Measurements from ENCODE around the gene TUBAL3. TPM values are rescaled to one million over a fixed set of nuclear protein-coding genes. Genes with fewer than 3 reads are reported as not detected.

The TUBAL3 gene
- total RNA-seq (2021; ENCODE audit: unreplicated experiment): 0.98 TPM
- polyA plus RNA-seq (2012): 0.65 and 1.0 TPM in 2 replicates
- Bru-seq, nascent RNA: percentile 32 among the genes with signal in this experiment
- percentile 20 among the genes with signal in this experiment for BruChase-seq, experiment 1, labeled RNA remaining after a 6-hour chase
- percentile 28 among the genes with signal in this experiment for BruChase-seq, experiment 2, labeled RNA remaining after a 2-hour chase
- long read RNA-seq: 0 reads

DNA sequence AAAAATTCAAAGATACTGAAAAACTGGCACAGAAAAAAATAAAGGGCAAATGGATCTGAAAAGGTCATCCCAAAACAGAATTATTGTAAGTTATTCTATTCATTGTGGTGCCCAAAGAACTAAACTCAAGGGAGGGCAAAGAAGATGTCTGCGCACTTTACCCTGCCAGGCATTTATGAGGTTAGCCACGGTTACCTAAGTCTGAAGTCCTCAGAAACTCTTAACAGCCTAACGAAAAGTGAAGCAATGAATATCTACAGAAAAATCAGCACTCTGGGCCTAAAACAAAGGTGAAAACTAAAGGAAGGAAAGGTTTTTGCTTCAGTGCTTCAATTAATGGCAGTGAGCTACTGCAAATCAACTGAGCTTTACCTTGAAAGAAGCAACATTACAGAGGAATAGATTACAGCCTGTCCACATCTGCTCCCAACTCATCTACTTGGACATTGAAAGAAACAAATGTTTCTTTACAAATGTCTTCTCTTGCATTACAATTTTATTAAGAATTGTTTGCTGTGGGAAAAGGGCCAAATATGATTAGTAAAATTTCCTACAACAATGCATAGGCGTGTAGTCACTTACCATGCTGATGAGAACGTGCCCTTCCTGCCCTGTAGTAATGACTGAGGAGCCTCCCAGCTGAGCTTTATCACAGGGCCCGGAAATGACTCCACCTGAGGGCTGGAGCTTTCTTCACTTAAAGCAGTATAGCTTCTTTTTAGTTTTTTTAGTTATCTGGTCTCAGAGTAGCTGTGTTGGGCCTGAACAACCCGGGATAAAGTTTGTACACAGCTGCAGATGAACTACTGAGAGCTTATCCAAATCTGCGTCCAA, at the start of gene TUBAL3:
TSS of gene TUBAL3 (minus strand) at position 621 of the 834 bp plus-strand sequence. CDS start at position 585, 36 bp downstream.
- no peaks in the 10 kb centered on the region for H4K20me1 ChIP-seq (ENCODE audit: insufficient read depth)
- no peaks in the 10 kb centered on the region for H3K27me3 ChIP-seq (ENCODE audit: insufficient read depth, low read length)
- peak within 1 kb of the TSS; percentile 4 for H2AFZ ChIP-seq (ENCODE audit: low read depth, low read length, poor library complexity, severe bottlenecking)
- CTCF ChIA-PET: interaction anchor here (0.5 kb wide), 1 partner anchor 1528 kb away, joined by 3 read pairs; no protein-coding TSS in a partner anchor
- H3K9me2 ChIP-seq (ENCODE audit: insufficient read depth): no peaks in the 10 kb centered on the region
- H3K9ac ChIP-seq (ENCODE audit: low read length): no peak within 1 kb of the TSS
- DNase-seq (ENCODE audit: low read depth, low spot score) (no peak), ATAC-seq (peak; percentile 53; the same call in 1 of the 2 replicates)
- POLR2A ChIA-PET: no interaction called here
- no peaks in the 10 kb centered on the region for H3K79me2 ChIP-seq (ENCODE audit: insufficient read depth, low read length)
- RAD21 ChIA-PET (ENCODE audit: low non-redundant PET in 1 of 2, low total read pairs in 2 of 2, uncharacterized antibody in 2 of 2, unreplicated experiment in 2 of 2): no interaction called here
- H3K9me3 ChIP-seq (ENCODE audit: control insufficient read depth in 1 of 2, insufficient read depth in 1 of 2, low read depth in 1 of 2, low read length in 2 of 2): no peaks in the 10 kb centered on the region; a peak in 1 of 4 replicates
- no peaks in the 10 kb centered on the region; a peak in 1 of 4 replicates for H3K4me1 ChIP-seq (ENCODE audit: control insufficient read depth in 1 of 2, insufficient read depth in 2 of 2, low read length in 2 of 2)
- H3K27ac ChIP-seq (ENCODE audit: low read depth, low read length): no peak within 1 kb of the TSS
- peak within 1 kb of the TSS; percentile 15; the same call in 1 of the 2 replicates for H3K4me2 ChIP-seq (ENCODE audit: low read length)
- TF ChIP-seq, protein P1, sequence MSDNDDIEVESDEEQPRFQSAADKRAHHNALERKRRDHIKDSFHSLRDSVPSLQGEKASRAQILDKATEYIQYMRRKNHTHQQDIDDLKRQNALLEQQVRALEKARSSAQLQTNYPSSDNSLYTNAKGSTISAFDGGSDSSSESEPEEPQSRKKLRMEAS (IDR thresholded peaks at IDR 0.05): no peak
- TF ChIP-seq FOSL1 (IDR thresholded peaks at IDR 0.05; ENCODE audit: low read depth) (0 out of 2 replicates have a peak, but pooled peaks have one; percentile 10), POLR2AphosphoS5 (IDR thresholded peaks at IDR 0.05; ENCODE audit: low read depth, low read length) (peak; percentile 42)
- H3K36me3 ChIP-seq (ENCODE audit: control insufficient read depth in 1 of 2, insufficient read depth in 2 of 2, low read length in 2 of 2): no peaks in the 10 kb centered on the region
- BruUV-seq (replicated peaks): TSS peak; percentile 83
- H3K4me3 ChIP-seq (replicated peaks in 1 of 2; ENCODE audit: low read depth in 1 of 2, low read length in 2 of 2): no peak within 1 kb of the TSS; a peak in 1 of 4 replicates
- intact Hi-C loops (cut with micrococcal nuclease): no loop called here

DNA sequence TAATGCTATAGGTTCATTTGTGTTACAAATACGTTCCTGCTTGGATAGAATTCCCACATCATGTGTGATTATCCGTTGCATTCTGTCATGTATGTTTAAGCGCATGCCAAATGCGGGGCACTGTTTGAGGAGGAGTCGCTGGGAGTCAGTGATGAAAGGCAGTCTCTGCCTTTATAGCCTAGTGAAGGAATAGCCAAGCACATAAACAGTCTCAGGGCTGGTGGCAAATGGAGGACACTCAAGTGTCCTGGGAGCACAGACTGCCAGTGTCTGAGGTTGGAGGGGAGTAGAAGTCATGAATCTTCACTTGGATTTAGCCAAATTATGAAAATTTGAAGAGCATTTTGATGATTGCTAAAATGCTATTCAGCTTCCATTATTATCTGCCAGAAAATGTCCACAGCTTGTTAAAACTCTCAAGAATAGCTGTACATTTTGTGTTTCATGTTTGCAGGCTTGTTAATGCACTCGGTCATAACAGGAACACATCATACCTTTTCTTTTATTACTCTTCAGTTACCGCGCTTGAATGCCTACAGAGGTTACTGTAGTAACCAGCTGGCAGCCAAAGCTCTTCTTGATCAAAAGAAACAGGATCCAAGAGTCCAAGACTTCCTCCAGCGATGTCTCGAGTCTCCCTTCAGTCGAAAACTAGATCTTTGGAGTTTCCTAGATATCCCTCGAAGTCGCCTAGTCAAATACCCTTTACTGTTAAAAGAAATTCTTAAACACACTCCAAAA, 49.3 kb upstream of the TUBAL3 start:
- no peak overlapping the region for H3K27ac ChIP-seq (ENCODE audit: low read depth, low read length)
- BruUV-seq (replicated peaks): no TSS peak
- no peaks in the 10 kb centered on the region for H4K20me1 ChIP-seq (ENCODE audit: insufficient read depth)
- no peak overlapping the region for H3K4me3 ChIP-seq (replicated peaks in 1 of 2; ENCODE audit: low read depth in 1 of 2, low read length in 2 of 2)
- peaks cover 30% of the 10 kb centered on the region for H3K79me2 ChIP-seq (ENCODE audit: insufficient read depth, low read length)
- no peaks in the 10 kb centered on the region for H3K27me3 ChIP-seq (ENCODE audit: insufficient read depth, low read length)
- ChIA-PET RAD21 (ENCODE audit: low non-redundant PET in 1 of 2, low total read pairs in 2 of 2, uncharacterized antibody in 2 of 2, unreplicated experiment in 2 of 2) (no interaction called here), CTCF (no interaction called here), POLR2A (no interaction called here)
- DNase-seq (ENCODE audit: low read depth, low spot score): no peak
- no peak overlapping the region for H2AFZ ChIP-seq (ENCODE audit: low read depth, low read length, poor library complexity, severe bottlenecking)
- no peaks in the 10 kb centered on the region for H3K9me3 ChIP-seq (ENCODE audit: control insufficient read depth in 1 of 2, insufficient read depth in 1 of 2, low read depth in 1 of 2, low read length in 2 of 2)
- intact Hi-C loops (cut with micrococcal nuclease): no loop called here
- peaks cover 41 to 50% of the 10 kb centered on the region in 2 experiments for H3K36me3 ChIP-seq (ENCODE audit: control insufficient read depth in 1 of 2, insufficient read depth in 2 of 2, low read length in 2 of 2)
- no peaks in the 10 kb centered on the region for H3K9me2 ChIP-seq (ENCODE audit: insufficient read depth)
- H3K4me2 ChIP-seq (ENCODE audit: low read length): no peak overlapping the region
- ATAC-seq: no peak
- peaks cover 0 to 3% of the 10 kb centered on the region in 2 experiments; a peak in 1 of 4 replicates for H3K4me1 ChIP-seq (ENCODE audit: control insufficient read depth in 1 of 2, insufficient read depth in 2 of 2, low read length in 2 of 2)
- H3K9ac ChIP-seq (ENCODE audit: low read length): no peak overlapping the region
- TF ChIP-seq EZH2 (IDR thresholded peaks at IDR 0.05) (no peak), SIN3A (IDR thresholded peaks at IDR 0.05; ENCODE audit: low read depth) (no peak), CEBPB (IDR thresholded peaks at IDR 0.05; ENCODE audit: low read depth) (no peak), EGR1 (IDR thresholded peaks at IDR 0.05; ENCODE audit: low read depth) (no peak), POLR2AphosphoS5 (IDR thresholded peaks at IDR 0.05; ENCODE audit: low read depth, low read length) (no peak), EZH2phosphoT487 (IDR thresholded peaks at IDR 0.05; ENCODE audit: borderline replicate concordance) (no peak), ZFX (IDR thresholded peaks at IDR 0.05) (no peak), JUND (IDR thresholded peaks at IDR 0.05) (no peak), YY1 (IDR thresholded peaks at IDR 0.05; ENCODE audit: extremely low read depth, insufficient replicate concordance, low read depth, low read length) (no peak), POLR2A (IDR thresholded peaks at IDR 0.05; ENCODE audit: borderline replicate concordance, extremely low read depth, insufficient read depth, insufficient read length) (no peak)
- TF ChIP-seq, protein P2, sequence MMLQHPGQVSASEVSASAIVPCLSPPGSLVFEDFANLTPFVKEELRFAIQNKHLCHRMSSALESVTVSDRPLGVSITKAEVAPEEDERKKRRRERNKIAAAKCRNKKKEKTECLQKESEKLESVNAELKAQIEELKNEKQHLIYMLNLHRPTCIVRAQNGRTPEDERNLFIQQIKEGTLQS (IDR thresholded peaks at IDR 0.05): no peak
- TF ChIP-seq, protein P3, sequence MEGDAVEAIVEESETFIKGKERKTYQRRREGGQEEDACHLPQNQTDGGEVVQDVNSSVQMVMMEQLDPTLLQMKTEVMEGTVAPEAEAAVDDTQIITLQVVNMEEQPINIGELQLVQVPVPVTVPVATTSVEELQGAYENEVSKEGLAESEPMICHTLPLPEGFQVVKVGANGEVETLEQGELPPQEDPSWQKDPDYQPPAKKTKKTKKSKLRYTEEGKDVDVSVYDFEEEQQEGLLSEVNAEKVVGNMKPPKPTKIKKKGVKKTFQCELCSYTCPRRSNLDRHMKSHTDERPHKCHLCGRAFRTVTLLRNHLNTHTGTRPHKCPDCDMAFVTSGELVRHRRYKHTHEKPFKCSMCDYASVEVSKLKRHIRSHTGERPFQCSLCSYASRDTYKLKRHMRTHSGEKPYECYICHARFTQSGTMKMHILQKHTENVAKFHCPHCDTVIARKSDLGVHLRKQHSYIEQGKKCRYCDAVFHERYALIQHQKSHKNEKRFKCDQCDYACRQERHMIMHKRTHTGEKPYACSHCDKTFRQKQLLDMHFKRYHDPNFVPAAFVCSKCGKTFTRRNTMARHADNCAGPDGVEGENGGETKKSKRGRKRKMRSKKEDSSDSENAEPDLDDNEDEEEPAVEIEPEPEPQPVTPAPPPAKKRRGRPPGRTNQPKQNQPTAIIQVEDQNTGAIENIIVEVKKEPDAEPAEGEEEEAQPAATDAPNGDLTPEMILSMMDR (IDR thresholded peaks at IDR 0.05 in 2 of 3, conservative IDR thresholded peaks at IDR 0.05 in 1 of 3; ENCODE audit: borderline replicate concordance in 1 of 3, insufficient read depth in 1 of 3, low read depth in 2 of 3, low read length in 2 of 3): no peak
- TF ChIP-seq, protein P1 (IDR thresholded peaks at IDR 0.05): no peak

Data from HCT116 (cell line).